A549 (cell line): ENCODE data around the gene IMP3.

Experiments
- JUNB ChIP-seq: fragments of >200 bp; sonication (Bioruptor Twin); formaldehyde crosslinking; IDR thresholded peaks from 2 replicates; pipeline ENCODE4 v1.6.1; 2016
- MAFK ChIP-seq: fragments of 450-650 bp; IDR thresholded peaks from 2 replicates; pipeline ENCODE4 v1.6.1; 2014; ENCODE audit not compliant: partially characterized antibody
- MAZ ChIP-seq: fragments of 150-350 bp; IDR thresholded peaks from 2 replicates; pipeline ENCODE4 v1.6.1; 2014; ENCODE audit warnings: antibody characterized with exemption, low read depth, low read length, borderline replicate concordance
- TF ChIP-seq, protein P1 (sequence below): fragments of >200 bp; sonication (Bioruptor Twin); formaldehyde crosslinking; IDR thresholded peaks from 3 replicates; pipeline ENCODE4 v1.5.1; 2016

DNA sequence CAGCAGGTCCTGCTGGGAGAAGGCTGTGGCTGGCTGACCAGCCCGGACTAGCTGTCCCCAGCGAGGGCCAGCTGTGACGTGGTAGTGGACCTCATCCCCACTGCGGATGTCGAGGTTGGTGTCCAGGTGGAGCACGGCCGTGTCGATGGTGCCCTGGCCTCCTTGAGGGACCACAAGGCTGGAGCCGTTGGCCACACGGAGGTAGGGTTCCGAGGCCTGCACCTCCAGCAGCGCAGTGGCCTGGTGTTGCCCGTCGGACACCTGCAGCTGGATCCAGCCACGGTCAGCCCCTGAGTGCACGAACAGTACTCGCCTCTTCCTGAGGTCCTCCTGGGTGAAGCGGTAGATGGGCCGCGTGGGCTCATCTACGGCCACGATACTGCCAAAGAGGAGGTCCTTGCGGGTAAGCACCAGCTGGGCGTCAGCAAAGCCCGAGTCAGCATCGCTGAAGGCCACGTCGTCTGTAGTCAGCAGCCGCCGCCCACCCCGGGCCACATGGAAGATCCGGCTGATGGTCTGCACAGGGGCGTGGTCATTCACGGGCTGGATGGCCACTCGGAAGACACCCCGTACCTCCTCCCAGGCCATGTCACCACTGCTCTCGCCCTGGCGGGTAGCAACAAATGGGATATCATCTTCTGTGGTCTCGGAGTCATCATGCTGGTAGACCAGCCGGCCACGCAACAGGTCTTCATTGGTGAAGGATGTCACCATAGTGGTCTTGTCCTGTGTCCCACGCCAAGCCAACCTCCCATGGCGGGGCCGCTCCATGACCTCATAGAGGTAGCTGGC is 47.7 kb upstream of the IMP3 start:
- TF ChIP-seq, protein P1, sequence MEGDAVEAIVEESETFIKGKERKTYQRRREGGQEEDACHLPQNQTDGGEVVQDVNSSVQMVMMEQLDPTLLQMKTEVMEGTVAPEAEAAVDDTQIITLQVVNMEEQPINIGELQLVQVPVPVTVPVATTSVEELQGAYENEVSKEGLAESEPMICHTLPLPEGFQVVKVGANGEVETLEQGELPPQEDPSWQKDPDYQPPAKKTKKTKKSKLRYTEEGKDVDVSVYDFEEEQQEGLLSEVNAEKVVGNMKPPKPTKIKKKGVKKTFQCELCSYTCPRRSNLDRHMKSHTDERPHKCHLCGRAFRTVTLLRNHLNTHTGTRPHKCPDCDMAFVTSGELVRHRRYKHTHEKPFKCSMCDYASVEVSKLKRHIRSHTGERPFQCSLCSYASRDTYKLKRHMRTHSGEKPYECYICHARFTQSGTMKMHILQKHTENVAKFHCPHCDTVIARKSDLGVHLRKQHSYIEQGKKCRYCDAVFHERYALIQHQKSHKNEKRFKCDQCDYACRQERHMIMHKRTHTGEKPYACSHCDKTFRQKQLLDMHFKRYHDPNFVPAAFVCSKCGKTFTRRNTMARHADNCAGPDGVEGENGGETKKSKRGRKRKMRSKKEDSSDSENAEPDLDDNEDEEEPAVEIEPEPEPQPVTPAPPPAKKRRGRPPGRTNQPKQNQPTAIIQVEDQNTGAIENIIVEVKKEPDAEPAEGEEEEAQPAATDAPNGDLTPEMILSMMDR: no peak
- TF ChIP-seq MAFK (no peak), MAZ (no peak), JUNB (no peak)
